ENCODE results near the gene LMNTD2.

GRCh38 chr11:563066-563811 lies 2.7 kb upstream of the LMNTD2 start:
- TF ChIP-seq CTCF (IDR thresholded peaks at IDR 0.05) (no peak), EZH2phosphoT487 (IDR thresholded peaks at IDR 0.05) (no peak), EZH2 (IDR thresholded peaks at IDR 0.05) (no peak)

Measured in neural progenitor cell (in vitro differentiated cells).